GM21526 (cell line): ENCODE results near the gene ANK3.

Experiments
- ATAC-seq: cut with Tn5 transposase; IDR thresholded peaks from one replicate; pipeline ENCODE4 v1.9.1; 2021; ENCODE audit warnings: moderate library complexity; ENCODE audit not compliant: unreplicated experiment, low FRiP score

The ANK3 gene

GRCh38 chr10:60148266-60148840 is 241.3 kb downstream of the ANK3 start:
- ATAC-seq: no peak

DNA sequence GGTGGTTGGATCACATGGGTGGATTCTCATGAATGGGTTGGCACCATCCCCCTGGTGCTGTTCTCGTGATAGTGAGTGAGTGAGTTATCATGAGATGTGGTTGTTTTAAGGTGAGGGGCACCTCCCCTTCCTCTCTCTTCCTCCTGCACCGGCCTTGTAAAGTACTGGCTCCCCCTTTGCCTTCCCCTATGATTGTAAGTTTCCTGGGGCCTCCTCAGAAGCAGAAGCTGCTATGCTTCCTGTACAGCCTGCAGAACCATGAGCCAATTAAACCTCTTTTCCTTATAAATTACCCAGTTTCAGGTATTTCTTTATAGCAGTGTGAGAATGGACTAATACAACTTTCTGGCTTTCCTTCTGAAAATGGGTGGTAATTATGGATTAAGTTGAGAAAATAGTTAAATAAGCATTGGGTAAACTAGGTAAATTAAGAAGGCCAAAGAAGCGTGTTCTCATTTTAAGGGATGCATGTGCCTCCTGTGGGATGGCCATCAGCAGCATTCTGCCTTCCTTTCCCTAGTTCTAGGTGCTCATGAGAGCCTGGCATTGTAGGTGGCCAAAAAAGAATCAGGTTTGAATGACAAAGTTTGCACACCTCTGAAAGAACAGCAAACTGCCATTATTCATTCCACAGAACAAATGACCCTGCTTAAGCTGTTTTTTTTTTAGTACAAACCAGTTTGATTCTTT is 242.0 kb downstream of the ANK3 start:
- ATAC-seq: no peak

- ATAC-seq: no peak
Observed at GRCh38 chr10:60147025-60147424, 242.7 kb downstream of the ANK3 start.

GRCh38 chr10:60144099-60144498 is 245.6 kb downstream of the ANK3 start:
- ATAC-seq: no peak

- ATAC-seq: no peak
Observed at GRCh38 chr10:60142736-60143135, 246.9 kb downstream of the ANK3 start.

- no peak for ATAC-seq
Observed at GRCh38 chr10:60141896-60142559, 247.6 kb downstream of the ANK3 start.

GRCh38 chr10:60140651-60141632 is 248.7 kb downstream of the ANK3 start:
- no peak for ATAC-seq

DNA sequence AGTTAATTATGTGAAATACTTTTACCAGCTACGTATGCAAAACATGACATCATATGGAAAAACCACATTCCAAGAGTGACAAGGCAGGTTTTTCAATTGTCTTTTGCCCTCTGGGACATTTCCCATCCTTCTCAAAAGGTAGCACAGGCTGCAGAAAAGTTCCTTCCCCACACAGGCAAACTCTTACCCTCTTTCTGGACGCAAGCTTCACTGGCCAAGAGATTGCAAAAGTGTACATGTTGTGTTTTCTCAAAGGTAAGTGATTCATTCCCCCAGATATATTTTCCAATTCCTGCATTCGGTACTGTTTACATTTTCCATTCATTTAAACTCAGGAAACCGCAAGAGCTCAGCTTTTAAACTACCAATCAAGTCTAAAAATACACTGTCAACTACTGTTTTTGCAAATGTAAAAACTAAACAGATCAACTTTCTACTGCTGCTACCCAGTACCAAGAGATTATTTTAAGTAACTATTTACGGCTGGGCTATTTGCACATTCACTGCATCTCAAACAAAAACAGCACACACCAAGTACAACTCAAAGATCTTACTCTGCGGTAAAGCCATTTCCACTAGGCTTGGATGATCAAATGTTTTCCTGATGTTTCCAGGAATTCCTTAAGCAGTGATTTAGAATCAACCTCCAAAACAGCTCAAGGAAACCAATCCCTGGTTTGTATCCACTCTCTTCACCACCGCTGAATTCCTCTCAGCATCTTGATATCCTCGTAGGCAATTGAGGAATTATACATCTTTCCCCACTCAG is 249.7 kb downstream of the ANK3 start:
- ATAC-seq: no peak

DNA sequence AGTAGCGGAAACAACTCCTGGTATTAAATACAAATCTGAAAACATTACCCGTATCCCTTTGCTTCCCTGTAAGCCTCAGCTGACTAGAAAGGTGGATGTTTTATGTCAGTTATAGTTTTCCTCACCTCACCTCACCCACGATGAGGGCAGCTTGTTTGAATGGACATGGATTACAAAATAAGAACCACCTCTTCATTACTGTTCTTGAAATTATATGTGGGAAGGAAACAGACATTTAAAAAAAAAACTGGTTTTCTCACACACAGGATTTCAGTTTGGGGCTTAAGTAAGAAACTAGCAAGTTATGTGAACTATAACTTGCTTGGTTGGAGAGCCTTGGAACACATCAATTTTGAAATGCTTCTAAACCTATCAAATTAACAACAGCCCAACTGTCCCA is 250.4 kb downstream of the ANK3 start:
- ATAC-seq: no peak

DNA sequence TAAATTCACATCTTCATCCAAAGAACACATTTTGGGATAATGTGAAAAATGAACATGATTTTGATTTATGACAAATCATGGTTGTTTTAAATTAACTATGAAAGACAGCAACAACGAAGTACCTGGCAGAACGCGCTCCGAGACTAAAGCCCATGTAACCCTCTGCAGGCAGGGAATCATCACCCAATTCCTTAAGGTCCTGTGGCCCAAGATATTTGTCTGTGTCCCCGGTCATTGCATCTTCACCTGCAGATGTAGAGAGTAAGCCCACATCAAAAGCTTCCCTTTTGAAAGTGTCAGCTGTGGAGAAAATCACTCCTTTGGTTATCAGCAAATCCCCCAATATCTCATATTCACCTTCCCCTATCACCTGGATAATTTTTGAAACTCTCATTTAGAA is 250.8 kb downstream of the ANK3 start:
- no peak for ATAC-seq

- no peak for ATAC-seq
Observed at GRCh38 chr10:60138026-60138425, 251.6 kb downstream of the ANK3 start.

DNA sequence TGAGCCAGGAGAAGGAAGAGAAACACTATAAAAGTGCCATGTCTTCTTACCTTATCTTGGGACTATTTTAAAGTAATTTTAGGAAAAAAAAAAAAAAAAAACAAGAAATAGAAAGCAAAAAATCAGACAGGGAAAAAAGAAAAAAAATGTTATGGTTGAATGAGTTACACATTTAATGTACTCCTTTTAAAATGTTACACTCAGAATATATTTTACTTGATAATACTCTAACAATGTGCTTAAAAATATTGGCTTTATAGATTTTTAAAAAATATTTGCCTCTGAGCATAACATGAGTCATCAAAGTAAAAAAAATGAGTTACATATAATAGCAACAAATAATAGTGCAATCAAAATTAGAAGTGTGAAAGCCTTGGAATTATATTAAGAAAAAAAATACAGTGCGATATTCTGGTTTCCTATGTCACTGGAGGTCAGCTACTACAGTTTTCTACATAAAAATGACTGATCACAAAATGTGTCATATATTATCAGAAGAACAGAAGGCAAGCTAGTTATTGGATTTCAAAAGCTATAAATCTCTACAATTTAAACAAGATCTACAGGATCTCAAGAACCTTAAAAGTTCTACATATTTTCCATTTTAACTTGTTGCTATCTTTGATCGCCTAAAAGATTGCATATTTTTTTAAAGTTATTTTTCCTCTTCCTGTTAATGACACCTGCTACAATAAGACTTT is 252.2 kb downstream of the ANK3 start:
- ATAC-seq: no peak

DNA sequence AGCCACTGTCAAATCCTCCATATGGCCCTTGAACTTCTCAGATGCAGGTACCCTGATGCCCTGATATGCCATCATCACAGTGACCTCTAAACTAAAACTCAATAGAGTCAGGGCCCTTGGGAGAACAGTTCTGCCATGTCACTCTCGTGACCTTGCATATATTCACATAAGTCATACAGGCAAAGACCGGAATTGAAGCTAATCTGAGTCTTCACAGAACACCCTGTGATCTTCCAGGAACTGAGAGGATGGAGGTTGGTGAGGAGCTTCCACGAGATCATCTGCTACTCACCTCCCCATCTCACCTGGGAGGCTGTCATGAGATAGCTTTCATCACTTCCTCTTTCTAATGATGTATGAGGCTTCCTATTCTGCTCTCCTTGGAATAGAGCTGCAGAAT is 254.7 kb downstream of the ANK3 start:
- ATAC-seq: no peak

DNA sequence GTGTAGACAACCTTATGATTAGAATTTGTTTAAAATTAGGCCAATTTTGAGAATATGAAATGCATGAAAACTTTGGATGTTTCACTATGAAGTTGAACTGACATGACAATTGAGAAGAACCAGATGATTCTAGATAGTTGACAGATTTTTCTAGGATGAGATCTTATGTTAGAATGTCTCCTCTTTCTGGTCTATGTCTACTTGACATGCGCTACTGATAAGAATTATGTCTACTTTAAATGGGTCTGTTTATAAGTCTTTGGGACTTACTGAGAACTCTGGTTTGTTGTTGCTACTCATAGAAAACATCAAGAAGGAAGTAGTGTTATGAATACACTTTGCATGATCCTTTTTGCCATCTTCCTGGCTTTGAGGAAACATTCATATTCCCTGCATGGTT is 255.1 kb downstream of the ANK3 start:
- ATAC-seq: no peak

GRCh38 chr10:60130130-60130579 is 259.5 kb downstream of the ANK3 start:
- no peak for ATAC-seq

- ATAC-seq: no peak
Observed at GRCh38 chr10:60125895-60126294, 263.8 kb downstream of the ANK3 start.

GRCh38 chr10:60124536-60124935 is 265.1 kb downstream of the ANK3 start:
- no peak for ATAC-seq

GRCh38 chr10:60123668-60124067 is 266.0 kb downstream of the ANK3 start:
- ATAC-seq: no peak

GRCh38 chr10:60123172-60123571 is 266.5 kb downstream of the ANK3 start:
- ATAC-seq: no peak
